Hepatocyte (in vitro differentiated cells): ENCODE data around the gene NBR1.
"Not testable (repeated sequence)": the region's sequence is repeated elsewhere in the genome, so short reads cannot be mapped to it uniquely, and the experiment has no call there.

Experiments
- EZH2 ChIP-seq: fragments of 200-600 bp; sonication (generic); IDR thresholded peaks from 2 replicates; pipeline ENCODE4 v1.6.1; 2016; ENCODE audit warnings: antibody characterized with exemption, mild to moderate bottlenecking, borderline replicate concordance
- TF ChIP-seq, protein P1 (sequence below): fragments of 200-600 bp; sonication (generic); IDR thresholded peaks from 2 replicates; pipeline ENCODE4 v1.5.1; 2016; ENCODE audit warnings: antibody characterized with exemption, mild to moderate bottlenecking; ENCODE audit not compliant: poor library complexity

DNA sequence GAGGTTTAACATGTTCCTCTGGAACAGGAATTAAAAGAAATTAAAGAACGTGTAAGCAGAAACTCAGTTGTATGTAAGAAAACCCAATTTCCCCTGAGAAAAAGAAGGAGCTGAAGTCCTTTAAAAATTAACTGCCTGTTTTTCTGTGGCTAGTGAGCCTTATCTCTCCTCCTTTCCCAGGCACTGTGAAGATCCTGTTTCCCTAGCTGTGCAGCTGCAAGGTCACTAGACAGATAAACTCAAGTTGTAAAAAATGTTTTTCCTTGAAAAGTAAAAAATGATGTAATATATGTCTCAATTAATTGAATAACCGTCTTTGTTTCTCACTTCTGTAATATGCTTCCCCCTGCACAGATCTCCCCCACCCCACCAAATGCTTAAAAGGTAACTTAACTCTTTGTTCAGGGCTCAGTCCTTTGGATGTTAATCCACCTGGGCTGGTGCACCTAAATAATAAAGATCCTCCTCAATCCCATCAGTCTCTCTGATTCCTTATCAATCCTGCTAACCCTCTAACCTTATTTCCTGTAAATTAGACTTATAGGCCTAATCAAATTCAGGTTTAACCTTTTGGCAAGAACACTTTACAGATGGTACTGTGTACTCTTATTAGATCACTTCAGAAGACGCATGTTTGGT lies 17.7 kb upstream of the NBR1 start:
- TF ChIP-seq, protein P1, sequence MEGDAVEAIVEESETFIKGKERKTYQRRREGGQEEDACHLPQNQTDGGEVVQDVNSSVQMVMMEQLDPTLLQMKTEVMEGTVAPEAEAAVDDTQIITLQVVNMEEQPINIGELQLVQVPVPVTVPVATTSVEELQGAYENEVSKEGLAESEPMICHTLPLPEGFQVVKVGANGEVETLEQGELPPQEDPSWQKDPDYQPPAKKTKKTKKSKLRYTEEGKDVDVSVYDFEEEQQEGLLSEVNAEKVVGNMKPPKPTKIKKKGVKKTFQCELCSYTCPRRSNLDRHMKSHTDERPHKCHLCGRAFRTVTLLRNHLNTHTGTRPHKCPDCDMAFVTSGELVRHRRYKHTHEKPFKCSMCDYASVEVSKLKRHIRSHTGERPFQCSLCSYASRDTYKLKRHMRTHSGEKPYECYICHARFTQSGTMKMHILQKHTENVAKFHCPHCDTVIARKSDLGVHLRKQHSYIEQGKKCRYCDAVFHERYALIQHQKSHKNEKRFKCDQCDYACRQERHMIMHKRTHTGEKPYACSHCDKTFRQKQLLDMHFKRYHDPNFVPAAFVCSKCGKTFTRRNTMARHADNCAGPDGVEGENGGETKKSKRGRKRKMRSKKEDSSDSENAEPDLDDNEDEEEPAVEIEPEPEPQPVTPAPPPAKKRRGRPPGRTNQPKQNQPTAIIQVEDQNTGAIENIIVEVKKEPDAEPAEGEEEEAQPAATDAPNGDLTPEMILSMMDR = not testable (repeated sequence)
- TF ChIP-seq EZH2 = not testable (repeated sequence)
